Activated CD4-positive, alpha-beta memory T cell treated with anti-CD3 and anti-CD28 coated beads, Interleukin-2, amount 10 ng/mL, durations not matched to agents 7 days and 5 days (primary cell): Measurements from ENCODE around the gene KIAA0825. TPM values are rescaled to one million over a fixed set of nuclear protein-coding genes. Genes with fewer than 3 reads are reported as not detected.

Experiments
- CTCF ChIA-PET: fragments of 350-600 bp; sonication (Branson Sonifier 250); formaldehyde crosslinking; loops from one replicate; lab custom pipeline; 2021; ENCODE audit warnings: antibody characterized with exemption, inconsistent platforms; lab: Charles Lee
- POLR2A ChIA-PET: fragments of 350-600 bp; sonication (Branson Sonifier 250); formaldehyde crosslinking; loops from one replicate; lab custom pipeline; 2021; ENCODE audit warnings: antibody characterized with exemption; lab: Charles Lee
- DNase-seq: peaks from one replicate; pipeline ENCODE4 v3.0.0-alpha.2; 2020
- H3K27ac Mint-ChIP-seq: one replicate; pipeline ENCODE4 v1.8.0; 2021; ENCODE audit warnings: mild to moderate bottlenecking, mixed read lengths
- H3K27me3 Mint-ChIP-seq: one replicate; pipeline ENCODE4 v1.8.0; 2021; ENCODE audit warnings: mixed read lengths
- H3K36me3 Mint-ChIP-seq: one replicate; pipeline ENCODE4 v1.8.0; 2021; ENCODE audit warnings: low read depth, mixed read lengths
- H3K4me1 Mint-ChIP-seq: one replicate; pipeline ENCODE4 v1.8.0; 2021; ENCODE audit warnings: mixed read lengths
- H3K4me3 Mint-ChIP-seq: one replicate; pipeline ENCODE4 v1.8.0; 2021; ENCODE audit warnings: mild to moderate bottlenecking, mixed read lengths
- H3K9me3 Mint-ChIP-seq: one replicate; pipeline ENCODE4 v1.8.0; 2021; ENCODE audit warnings: mixed read lengths
- total RNA-seq, 2 experiments: library from RNA; stranded (reverse); gene quantifications; one replicate each; pipeline ENCODE4 v1.2.3, GENCODE V29; 2021

KIAA0825 gene
- total RNA-seq: 1 to 10 TPM; 1.5 to 1.7 TPM

GRCh38 chr5:94618493-94619328 lies at the start of gene KIAA0825, which contains the start of gene SLF1:
Gene KIAA0825 (minus strand): TSS chr5:94618604. CDS start chr5:94537126, 81,478 bp downstream.
Gene SLF1 (plus strand): TSS chr5:94618669. CDS start chr5:94628811, 10,142 bp downstream.
- DNase-seq: peak; percentile 91
- H3K27me3 Mint-ChIP-seq: no peaks in the 10 kb centered on the region
- peak within 1 kb of the TSS; percentile 88 for H3K4me3 Mint-ChIP-seq
- ChIA-PET CTCF (interaction anchor here (1.6 to 2.6 kb wide), 5 partner anchors 9 to 119 kb away, joined by 5 to 11 read pairs (median 7); no protein-coding TSS in a partner anchor), POLR2A (interaction anchor here (0.8 to 2.7 kb wide), 8 partner anchors 8 to 45 kb away, joined by 3 to 36 read pairs (median 5); no protein-coding TSS in a partner anchor)
- peak within 1 kb of the TSS; percentile 74 for H3K27ac Mint-ChIP-seq
- no peaks in the 10 kb centered on the region for H3K9me3 Mint-ChIP-seq
- H3K4me1 Mint-ChIP-seq: peaks cover 54% of the 10 kb centered on the region
- H3K36me3 Mint-ChIP-seq: peaks cover 17% of the 10 kb centered on the region

- Mint-ChIP-seq H3K4me3 (no peak overlapping the region), H3K9me3 (no peaks in the 10 kb centered on the region), H3K27ac (no peak overlapping the region), H3K4me1 (peaks cover 11% of the 10 kb centered on the region), H3K27me3 (no peaks in the 10 kb centered on the region), H3K36me3 (peaks cover 38% of the 10 kb centered on the region)
- no peak for DNase-seq
- ChIA-PET POLR2A (no interaction called here), CTCF (no interaction called here)
Observed at GRCh38 chr5:94667937-94668336, 49.5 kb upstream of the KIAA0825 start.

- peaks cover 31% of the 10 kb centered on the region for H3K9me3 Mint-ChIP-seq
- ChIA-PET CTCF (no interaction called here), POLR2A (no interaction called here)
- H3K27me3 Mint-ChIP-seq: no peaks in the 10 kb centered on the region
- no peak overlapping the region for H3K4me3 Mint-ChIP-seq
- no peak overlapping the region for H3K27ac Mint-ChIP-seq
- H3K4me1 Mint-ChIP-seq: no peaks in the 10 kb centered on the region
- DNase-seq: no peak
- peaks cover 52% of the 10 kb centered on the region for H3K36me3 Mint-ChIP-seq
Observed at GRCh38 chr5:94661086-94661485, 42.7 kb upstream of the KIAA0825 start.

- POLR2A ChIA-PET: no interaction called here
- no peaks in the 10 kb centered on the region for H3K4me1 Mint-ChIP-seq
- CTCF ChIA-PET: no interaction called here
- peaks cover 36% of the 10 kb centered on the region for H3K9me3 Mint-ChIP-seq
- no peak overlapping the region for H3K27ac Mint-ChIP-seq
- peaks cover 58% of the 10 kb centered on the region for H3K36me3 Mint-ChIP-seq
- no peak overlapping the region for H3K4me3 Mint-ChIP-seq
- no peak for DNase-seq
- H3K27me3 Mint-ChIP-seq: no peaks in the 10 kb centered on the region
Observed at GRCh38 chr5:94660506-94660905, 42.1 kb upstream of the KIAA0825 start.

- ChIA-PET CTCF (no interaction called here), POLR2A (no interaction called here)
- no peaks in the 10 kb centered on the region for H3K27me3 Mint-ChIP-seq
- peaks cover 45% of the 10 kb centered on the region for H3K9me3 Mint-ChIP-seq
- no peak overlapping the region for H3K4me3 Mint-ChIP-seq
- H3K36me3 Mint-ChIP-seq: peaks cover 76% of the 10 kb centered on the region
- H3K27ac Mint-ChIP-seq: no peak overlapping the region
- no peaks in the 10 kb centered on the region for H3K4me1 Mint-ChIP-seq
- no peak for DNase-seq
Observed at GRCh38 chr5:94658272-94658671, 39.9 kb upstream of the KIAA0825 start.

GRCh38 chr5:94649874-94650273 lies 31.5 kb upstream of the KIAA0825 start:
- Mint-ChIP-seq H3K36me3 (peaks cover 42% of the 10 kb centered on the region), H3K27ac (no peak overlapping the region), H3K4me1 (peaks cover under 1% of the 10 kb centered on the region), H3K9me3 (peaks cover 2% of the 10 kb centered on the region), H3K27me3 (no peaks in the 10 kb centered on the region), H3K4me3 (no peak overlapping the region)
- ChIA-PET POLR2A (no interaction called here), CTCF (no interaction called here)
- no peak for DNase-seq

- peaks cover 8% of the 10 kb centered on the region for H3K4me1 Mint-ChIP-seq
- H3K36me3 Mint-ChIP-seq: peaks cover 35% of the 10 kb centered on the region
- no peak overlapping the region for H3K4me3 Mint-ChIP-seq
- H3K9me3 Mint-ChIP-seq: no peaks in the 10 kb centered on the region
- no peaks in the 10 kb centered on the region for H3K27me3 Mint-ChIP-seq
- POLR2A ChIA-PET: interaction anchor here (2.2 kb wide), 1 partner anchor 28 kb away, joined by 5 read pairs; the partner anchor contains the start of genes KIAA0825 and SLF1
- CTCF ChIA-PET: no interaction called here
- H3K27ac Mint-ChIP-seq: no peak overlapping the region
- no peak for DNase-seq
Observed at GRCh38 chr5:94646758-94647157, 28.4 kb upstream of the KIAA0825 start.

GRCh38 chr5:94645053-94645452 lies 26.6 kb upstream of the KIAA0825 start:
- ChIA-PET CTCF (no interaction called here), POLR2A (interaction anchor here (2.2 kb wide), 1 partner anchor 27 kb away, joined by 5 read pairs; the partner anchor contains the start of genes KIAA0825 and SLF1)
- Mint-ChIP-seq H3K9me3 (peaks cover 9% of the 10 kb centered on the region), H3K4me1 (peaks cover 8% of the 10 kb centered on the region), H3K36me3 (peaks cover 53% of the 10 kb centered on the region), H3K4me3 (no peak overlapping the region), H3K27ac (no peak overlapping the region), H3K27me3 (no peaks in the 10 kb centered on the region)
- no peak for DNase-seq

- ChIA-PET CTCF (no interaction called here), POLR2A (no interaction called here)
- Mint-ChIP-seq H3K4me1 (peaks cover 16% of the 10 kb centered on the region), H3K27me3 (no peaks in the 10 kb centered on the region), H3K4me3 (no peak overlapping the region), H3K27ac (no peak overlapping the region), H3K36me3 (peaks cover 84% of the 10 kb centered on the region), H3K9me3 (peaks cover 24% of the 10 kb centered on the region)
- DNase-seq: no peak
Observed at GRCh38 chr5:94640176-94640575, 21.8 kb upstream of the KIAA0825 start.

- Mint-ChIP-seq H3K36me3 (peaks cover 67% of the 10 kb centered on the region), H3K27me3 (no peaks in the 10 kb centered on the region), H3K27ac (no peak overlapping the region), H3K9me3 (peaks cover 8% of the 10 kb centered on the region), H3K4me3 (no peak overlapping the region), H3K4me1 (peaks cover 24% of the 10 kb centered on the region)
- DNase-seq: no peak
- POLR2A ChIA-PET: no interaction called here
- CTCF ChIA-PET: interaction anchor here (0.8 kb wide), 1 partner anchor 13 kb away, joined by 5 read pairs; the partner anchor contains the start of genes KIAA0825 and SLF1
Observed at GRCh38 chr5:94632024-94632423, 13.6 kb upstream of the KIAA0825 start.

GRCh38 chr5:94627191-94627590 lies 8.8 kb upstream of the KIAA0825 start:
- Mint-ChIP-seq H3K4me3 (no peak overlapping the region), H3K36me3 (peaks cover 30% of the 10 kb centered on the region), H3K27me3 (no peaks in the 10 kb centered on the region), H3K4me1 (peaks cover 21% of the 10 kb centered on the region), H3K27ac (no peak overlapping the region), H3K9me3 (no peaks in the 10 kb centered on the region)
- DNase-seq: no peak
- CTCF ChIA-PET: no interaction called here
- POLR2A ChIA-PET: interaction anchor here (1.2 kb wide), 1 partner anchor 9 kb away, joined by 5 read pairs; the partner anchor contains the start of genes KIAA0825 and SLF1

- H3K27me3 Mint-ChIP-seq: no peaks in the 10 kb centered on the region
- no peaks in the 10 kb centered on the region for H3K9me3 Mint-ChIP-seq
- no peak overlapping the region for H3K27ac Mint-ChIP-seq
- DNase-seq: no peak
- H3K4me1 Mint-ChIP-seq: peaks cover 37% of the 10 kb centered on the region
- H3K36me3 Mint-ChIP-seq: peaks cover 23% of the 10 kb centered on the region
- ChIA-PET CTCF (no interaction called here), POLR2A (no interaction called here)
- no peak overlapping the region for H3K4me3 Mint-ChIP-seq
Observed at GRCh38 chr5:94623877-94624276, 5.5 kb upstream of the KIAA0825 start.

- Mint-ChIP-seq H3K4me1 (peaks cover 37% of the 10 kb centered on the region), H3K4me3 (no peak overlapping the region), H3K36me3 (peaks cover 20% of the 10 kb centered on the region), H3K27ac (no peak overlapping the region), H3K27me3 (no peaks in the 10 kb centered on the region), H3K9me3 (no peaks in the 10 kb centered on the region)
- POLR2A ChIA-PET: no interaction called here
- CTCF ChIA-PET: no interaction called here
- DNase-seq: no peak
Observed at GRCh38 chr5:94623011-94623410, 4.6 kb upstream of the KIAA0825 start.
